Adrenal gland (tissue), 5 donors: ENCODE measurements around the gene CT47B1.

Experiments
- POLR2A ChIP-seq, 2 donors: fragments of 450-650 bp; IDR thresholded peaks; one replicate each; pipeline ENCODE4 v1.6.1; 2017; ENCODE audit warnings: antibody characterized with exemption in 2 of 2, mild to moderate bottlenecking in 2 of 2, moderate library complexity in 1 of 2
- TF ChIP-seq, protein P1 (sequence below), 6 experiments: fragments of 450-650 bp in 4 of 6; fragments of 200-600 bp in 2 of 6; sonication (generic) in 1 of 6; IDR thresholded peaks; 1 replicate in 5 of 6; 2 replicates in 1 of 6; pipeline versions ENCODE4 v1.5.1 to v1.8.0; 2016 to 2021; ENCODE audit warnings: antibody characterized with exemption in 6 of 6, mild to moderate bottlenecking in 2 of 6, moderate library complexity in 1 of 6
- donor health status: DM: no; HTN: no; CAD: no.

DNA sequence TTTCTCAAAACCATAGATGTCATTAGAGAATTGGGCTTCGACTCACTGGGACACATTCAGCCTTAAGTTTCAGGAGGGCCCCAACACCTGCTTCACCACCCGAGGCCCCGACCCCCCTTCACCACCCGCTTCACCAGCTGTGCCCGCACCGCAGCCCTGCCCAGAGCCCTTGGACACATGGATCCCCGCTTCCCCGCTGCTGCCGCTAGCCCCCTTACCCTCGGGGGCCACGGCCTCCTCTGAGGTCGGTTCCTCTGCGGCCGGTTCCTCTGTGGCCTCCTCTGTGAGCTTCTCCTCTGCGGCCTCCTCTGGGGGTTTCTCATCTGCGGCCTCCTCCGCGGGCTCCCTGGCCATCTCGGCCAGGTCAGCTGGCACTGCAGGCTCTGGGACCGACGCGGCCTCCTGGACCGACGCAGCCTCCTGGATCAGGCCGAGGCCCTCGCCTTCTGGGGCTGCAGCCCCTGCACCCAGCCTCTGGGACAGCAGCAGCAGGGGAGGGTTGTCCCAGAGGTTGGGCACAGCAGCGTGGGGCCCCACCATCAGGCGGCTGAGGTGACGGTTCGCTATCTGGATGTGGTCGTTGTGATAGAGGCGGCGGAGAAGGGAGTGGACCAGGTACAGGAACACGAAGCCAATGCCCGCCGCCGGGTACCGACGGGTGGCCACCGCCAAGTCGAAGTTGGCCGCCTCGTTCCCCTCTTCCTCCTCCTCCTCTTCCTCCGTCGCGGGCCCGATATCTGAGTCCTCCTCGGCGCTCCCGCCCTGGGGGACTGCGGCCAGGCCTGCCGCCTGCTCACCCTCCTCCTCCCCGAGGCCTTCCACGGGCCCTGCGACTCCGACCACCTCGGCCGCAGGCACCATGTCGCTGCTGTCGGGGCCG, 748 bp downstream of the CT47B1 start:
- TF ChIP-seq, protein P1, sequence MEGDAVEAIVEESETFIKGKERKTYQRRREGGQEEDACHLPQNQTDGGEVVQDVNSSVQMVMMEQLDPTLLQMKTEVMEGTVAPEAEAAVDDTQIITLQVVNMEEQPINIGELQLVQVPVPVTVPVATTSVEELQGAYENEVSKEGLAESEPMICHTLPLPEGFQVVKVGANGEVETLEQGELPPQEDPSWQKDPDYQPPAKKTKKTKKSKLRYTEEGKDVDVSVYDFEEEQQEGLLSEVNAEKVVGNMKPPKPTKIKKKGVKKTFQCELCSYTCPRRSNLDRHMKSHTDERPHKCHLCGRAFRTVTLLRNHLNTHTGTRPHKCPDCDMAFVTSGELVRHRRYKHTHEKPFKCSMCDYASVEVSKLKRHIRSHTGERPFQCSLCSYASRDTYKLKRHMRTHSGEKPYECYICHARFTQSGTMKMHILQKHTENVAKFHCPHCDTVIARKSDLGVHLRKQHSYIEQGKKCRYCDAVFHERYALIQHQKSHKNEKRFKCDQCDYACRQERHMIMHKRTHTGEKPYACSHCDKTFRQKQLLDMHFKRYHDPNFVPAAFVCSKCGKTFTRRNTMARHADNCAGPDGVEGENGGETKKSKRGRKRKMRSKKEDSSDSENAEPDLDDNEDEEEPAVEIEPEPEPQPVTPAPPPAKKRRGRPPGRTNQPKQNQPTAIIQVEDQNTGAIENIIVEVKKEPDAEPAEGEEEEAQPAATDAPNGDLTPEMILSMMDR (IDR thresholded peaks at IDR 0.05) = no peak
- no peak for TF ChIP-seq POLR2A (IDR thresholded peaks at IDR 0.05)
